ENCODE data around the gene PARD6G. TPM values are rescaled to one million over a fixed set of nuclear protein-coding genes. Genes with fewer than 3 reads are reported as not detected.

Gene PARD6G
- polyA plus RNA-seq, 1 of the 3 experiments (the other 2 are of a cell fraction): 4.3 TPM

- ChIA-PET CTCF (interaction anchor here (1.1 to 3.0 kb wide), 4 partner anchors 12 to 89 kb away, joined by 3 to 6 read pairs (median 4); no protein-coding TSS in a partner anchor), POLR2A (no interaction called here)
- no peak overlapping the region for H2AFZ ChIP-seq (ENCODE audit: low read depth)
- H3K4me3 ChIP-seq (ENCODE audit: low read depth in 2 of 2, low read length in 1 of 2): peak overlapping the region in 1 of 2 experiments; percentile 94; a peak in 1 of 4 replicates
- H3K9ac ChIP-seq: no peak overlapping the region
- H4K20me1 ChIP-seq (ENCODE audit: insufficient read depth): 0 out of 2 replicates have a peak, but pooled peaks cover 2% of the 10 kb centered on the region
- no peak for DNase-seq
- 95% methylated on average over 9 of the region's 10 CpGs for WGBS (ENCODE audit: low lambda C conversion rate)
- peaks cover 8 to 12% of the 10 kb centered on the region in 2 experiments; a peak in 2 of 4 replicates for H3K4me1 ChIP-seq (ENCODE audit: control insufficient read depth in 1 of 2, insufficient read depth in 2 of 2, low read depth in 1 of 2, low read length in 1 of 2)
- peak overlapping the region; percentile 91 for H3K4me2 ChIP-seq
- no peaks in the 10 kb centered on the region for H3K27me3 ChIP-seq (ENCODE audit: insufficient read depth)
- H3K9me2 ChIP-seq: no peaks in the 10 kb centered on the region
- peaks cover 15% of the 10 kb centered on the region; the same call in 1 of the 2 replicates for H3K79me2 ChIP-seq (ENCODE audit: insufficient read depth)
- peaks cover 6% of the 10 kb centered on the region for H3F3A ChIP-seq (replicated peaks; ENCODE audit: insufficient read depth)
- H3K27ac ChIP-seq (ENCODE audit: low read depth in 2 of 2, low read length in 1 of 2): no peak overlapping the region; a peak in 1 of 4 replicates
- H3K9me3 ChIP-seq: no peaks in the 10 kb centered on the region
- TF ChIP-seq ZBTB33 (IDR thresholded peaks at IDR 0.05; ENCODE audit: borderline replicate concordance, low read depth) (no peak), IRF3 (IDR thresholded peaks at IDR 0.05; ENCODE audit: low read depth, low read length) (no peak), CHD2 (IDR thresholded peaks at IDR 0.05; ENCODE audit: low read length, partially characterized antibody) (no peak), ELF1 (IDR thresholded peaks at IDR 0.05) (no peak), NFIC (IDR thresholded peaks at IDR 0.05; ENCODE audit: borderline replicate concordance) (no peak), TEAD4 (IDR thresholded peaks at IDR 0.05; ENCODE audit: borderline replicate concordance, insufficient read depth) (no peak), SIN3A (IDR thresholded peaks at IDR 0.05; ENCODE audit: borderline replicate concordance, low read depth, low read length) (no peak), YY1 (IDR thresholded peaks at IDR 0.05; ENCODE audit: low read depth) (no peak), EZH2phosphoT487 (IDR thresholded peaks at IDR 0.05; ENCODE audit: borderline replicate concordance, low read depth) (no peak), FOXM1 (IDR thresholded peaks at IDR 0.05; ENCODE audit: low read depth) (no peak), CTCF (IDR thresholded peaks at IDR 0.05) (no peak), TAF1 (IDR thresholded peaks at IDR 0.05; ENCODE audit: borderline replicate concordance, low read depth, low read length) (no peak), RCOR1 (IDR thresholded peaks at IDR 0.05; ENCODE audit: low read length) (no peak), TCF12 (IDR thresholded peaks at IDR 0.05) (no peak), REST (IDR thresholded peaks at IDR 0.05; ENCODE audit: low read depth, low read length) (no peak), USF1 (IDR thresholded peaks at IDR 0.05; ENCODE audit: borderline replicate concordance, low read depth) (no peak), RAD21 (IDR thresholded peaks at IDR 0.05; ENCODE audit: low read length) (no peak), EP300 (IDR thresholded peaks at IDR 0.05; ENCODE audit: borderline replicate concordance in 1 of 2, low read depth in 1 of 2, low read length in 1 of 2) (no peak), JUND (IDR thresholded peaks at IDR 0.05) (no peak), SMC3 (IDR thresholded peaks at IDR 0.05; ENCODE audit: low read depth, low read length) (no peak)
- no peaks in the 10 kb centered on the region for H3K36me3 ChIP-seq (replicated peaks in 1 of 2; ENCODE audit: control insufficient read depth in 1 of 2, insufficient read depth in 2 of 2, low read length in 1 of 2)
Measured at GRCh38 chr18:80244956-80245730, 2.2 kb downstream of the PARD6G start.

All from SK-N-SH (cell line).